Measurements from ENCODE around the gene C9orf72. TPM values are rescaled to one million over a fixed set of nuclear protein-coding genes. Genes with fewer than 3 reads are reported as not detected.
A peak's percentile ranks its signal among the peaks of the same experiment; 100 is the strongest.
"Not testable (repeated sequence)": the region's sequence is repeated elsewhere in the genome, so short reads cannot be mapped to it uniquely, and the experiment has no call there.

Gene C9orf72, protein sequence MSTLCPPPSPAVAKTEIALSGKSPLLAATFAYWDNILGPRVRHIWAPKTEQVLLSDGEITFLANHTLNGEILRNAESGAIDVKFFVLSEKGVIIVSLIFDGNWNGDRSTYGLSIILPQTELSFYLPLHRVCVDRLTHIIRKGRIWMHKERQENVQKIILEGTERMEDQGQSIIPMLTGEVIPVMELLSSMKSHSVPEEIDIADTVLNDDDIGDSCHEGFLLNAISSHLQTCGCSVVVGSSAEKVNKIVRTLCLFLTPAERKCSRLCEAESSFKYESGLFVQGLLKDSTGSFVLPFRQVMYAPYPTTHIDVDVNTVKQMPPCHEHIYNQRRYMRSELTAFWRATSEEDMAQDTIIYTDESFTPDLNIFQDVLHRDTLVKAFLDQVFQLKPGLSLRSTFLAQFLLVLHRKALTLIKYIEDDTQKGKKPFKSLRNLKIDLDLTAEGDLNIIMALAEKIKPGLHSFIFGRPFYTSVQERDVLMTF
- total RNA-seq: 10 to 100 TPM; 16.6 to 19.1 TPM
- long read RNA-seq, donor 1, partial matches to known transcripts: 1 of 4 reads
- long read RNA-seq, donor 1, other reads (novel, unspliced or antisense): 3 of 4 reads
- long read RNA-seq, donor 2, partial matches to known transcripts: 3 of 5 reads
- long read RNA-seq, donor 2, other reads (novel, unspliced or antisense): 2 of 5 reads

- intact Hi-C loops (cut with DNase I): no loop called here
- DNase-seq (ENCODE audit: low spot score): peak; percentile 95
Observed at GRCh38 chr9:27572918-27573633, at the start of gene C9orf72. C9orf72 (minus strand) TSS chr9:27573481; CDS start chr9:27567120, 6,361 bp downstream.

DNA sequence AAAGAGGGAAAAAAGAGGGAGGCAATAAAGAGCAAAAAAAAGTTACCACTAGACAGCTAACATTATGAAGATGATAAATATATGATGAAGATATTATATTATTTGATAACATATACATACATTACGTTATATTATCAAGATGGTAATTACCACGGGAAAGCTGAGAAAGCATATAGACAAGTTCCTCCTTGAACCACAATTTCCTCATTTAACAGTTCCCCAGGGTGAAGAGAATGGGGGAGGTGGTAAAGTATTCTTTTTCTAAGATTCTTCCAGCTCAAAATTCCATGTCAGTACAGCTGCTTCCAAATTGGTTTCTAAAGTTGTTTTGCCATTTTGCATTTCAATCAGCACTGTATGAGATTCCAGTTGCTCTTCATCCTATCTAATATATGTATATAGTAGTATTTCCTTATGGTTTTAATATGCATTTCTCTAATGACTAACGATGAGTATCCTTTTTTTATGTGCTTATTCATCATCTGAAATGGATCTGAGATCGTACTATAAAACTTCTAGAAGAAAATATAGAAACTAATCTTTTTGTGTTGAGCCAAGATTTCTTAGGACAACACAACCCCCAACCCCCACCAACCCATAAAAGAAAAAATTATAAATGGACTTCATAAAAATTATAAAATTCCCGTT is 49.5 kb upstream of the C9orf72 start:
- intact Hi-C loops (cut with DNase I): no loop called here
- no peak for DNase-seq (ENCODE audit: low spot score)

- intact Hi-C loops (cut with DNase I): loop anchor here in 1 of 2 donors (10.0 kb wide), 1 partner anchor 1125 kb away; no protein-coding TSS in a partner anchor
- DNase-seq (ENCODE audit: low spot score): no peak
Observed at GRCh38 chr9:27619743-27620142, 46.5 kb upstream of the C9orf72 start.

GRCh38 chr9:27618066-27618465 is 44.8 kb upstream of the C9orf72 start:
- intact Hi-C loops (cut with DNase I): loop anchor here in 1 of 2 donors (10.0 kb wide), 1 partner anchor 1127 kb away; no protein-coding TSS in a partner anchor
- DNase-seq (ENCODE audit: low spot score): no peak

DNA sequence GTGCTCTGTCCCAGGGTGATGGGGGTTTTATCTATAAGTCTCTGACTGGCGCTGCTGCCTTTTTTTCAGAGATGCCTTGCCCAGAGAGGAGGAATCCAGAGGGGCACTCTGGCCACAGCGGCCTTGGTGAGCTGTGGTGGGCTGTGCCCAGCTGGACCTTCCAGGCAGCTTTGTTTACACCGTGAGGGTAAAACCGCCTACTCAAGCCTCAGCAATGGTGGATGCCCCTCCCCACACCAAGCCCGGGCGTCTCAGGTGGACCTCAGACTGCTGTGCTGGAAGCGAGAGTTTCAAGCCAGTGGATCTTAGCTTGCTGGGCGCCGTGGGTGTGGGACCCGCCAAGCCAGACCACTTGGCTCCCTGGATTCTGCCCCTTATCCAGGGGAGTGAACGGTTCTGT is 41.3 kb upstream of the C9orf72 start:
- DNase-seq (ENCODE audit: low spot score): no peak
- intact Hi-C loops (cut with DNase I): loop anchor here in 1 of 2 donors (10.0 kb wide), 1 partner anchor 1130 kb away; no protein-coding TSS in a partner anchor

DNA sequence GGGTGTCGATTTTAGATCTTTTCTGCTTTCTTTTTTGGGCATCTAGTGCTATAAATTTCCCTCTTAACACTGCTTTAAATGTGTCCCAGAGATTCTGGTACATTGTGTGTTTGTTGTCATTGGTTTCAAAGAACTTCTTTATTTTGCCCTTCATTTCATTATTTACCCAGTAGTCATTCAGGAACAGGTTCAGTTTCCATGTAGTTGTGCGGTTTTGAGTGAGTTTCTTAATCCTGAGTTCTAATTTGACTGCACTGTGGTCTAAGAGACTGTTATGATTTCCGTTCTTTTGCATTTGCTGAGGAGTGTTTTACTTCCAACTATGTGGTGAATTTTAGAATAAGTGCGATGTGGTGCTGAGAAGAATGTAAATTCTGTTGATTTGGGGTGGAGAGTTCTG is 38.8 kb upstream of the C9orf72 start:
- intact Hi-C loops (cut with DNase I): loop anchor here in 1 of 2 donors (10.0 kb wide), 1 partner anchor 1133 kb away; no protein-coding TSS in a partner anchor
- not testable (repeated sequence) for DNase-seq (ENCODE audit: low spot score)

GRCh38 chr9:27610622-27611021 is 37.3 kb upstream of the C9orf72 start:
- DNase-seq (ENCODE audit: low spot score): no peak
- intact Hi-C loops (cut with DNase I): loop anchor here in 1 of 2 donors (10.0 kb wide), 1 partner anchor 1134 kb away; no protein-coding TSS in a partner anchor

DNA sequence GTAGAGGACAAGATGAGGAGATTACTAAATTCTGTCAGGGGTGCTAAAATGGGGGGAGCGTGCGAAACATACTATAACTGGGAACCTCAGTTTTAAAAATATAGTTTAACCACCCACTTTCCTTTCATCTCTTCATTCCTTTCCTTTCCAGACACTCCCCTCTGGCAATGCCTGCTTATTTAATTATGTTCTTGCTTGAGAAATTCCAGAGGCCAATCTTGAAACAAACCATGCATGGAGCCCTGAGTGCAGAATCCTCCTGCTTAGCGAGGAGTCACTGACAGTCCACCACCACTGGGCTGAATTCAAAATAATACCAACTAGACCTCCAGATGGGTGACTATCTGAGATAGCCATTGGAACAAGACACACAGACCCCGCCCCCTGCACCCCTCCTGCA is 29.7 kb upstream of the C9orf72 start:
- intact Hi-C loops (cut with DNase I): no loop called here
- no peak for DNase-seq (ENCODE audit: low spot score)

DNA sequence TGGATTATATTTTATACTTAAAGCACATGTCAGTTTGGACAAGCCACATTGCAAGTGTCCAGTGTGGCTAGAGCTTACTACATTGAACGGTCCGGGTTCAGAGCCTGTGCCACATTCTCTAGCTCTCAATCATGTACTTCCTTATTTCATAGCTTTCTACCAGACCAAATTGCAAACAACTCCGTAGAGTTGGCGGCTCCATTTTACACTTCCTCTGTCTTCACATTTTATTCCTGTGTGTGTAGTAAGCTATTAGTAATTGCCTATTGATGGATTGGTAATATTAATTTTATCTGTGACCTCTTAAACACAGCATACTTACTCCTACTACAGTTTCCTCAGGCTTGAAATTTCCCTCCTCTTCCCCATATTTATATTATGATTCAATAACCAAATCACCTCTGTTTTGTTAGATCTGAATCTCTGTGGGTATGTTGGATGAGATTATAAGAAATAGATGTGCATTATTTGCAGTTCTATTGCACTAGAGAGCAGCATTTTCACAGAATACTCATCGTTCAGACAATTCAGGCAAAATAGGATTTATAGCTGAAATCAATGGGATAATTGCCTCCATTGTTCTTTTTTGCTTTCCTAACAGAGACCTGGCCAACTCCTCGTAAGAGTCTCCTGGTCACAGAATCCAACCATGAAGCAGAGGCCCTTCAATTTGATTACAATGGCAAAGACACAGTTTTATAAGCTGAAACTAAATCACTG is 29.0 kb upstream of the C9orf72 start:
- intact Hi-C loops (cut with DNase I): no loop called here
- DNase-seq (ENCODE audit: low spot score): no peak

GRCh38 chr9:27601396-27601795 is 28.1 kb upstream of the C9orf72 start:
- intact Hi-C loops (cut with DNase I): no loop called here
- DNase-seq (ENCODE audit: low spot score): no peak

- intact Hi-C loops (cut with DNase I): no loop called here
- DNase-seq (ENCODE audit: low spot score): no peak
Observed at GRCh38 chr9:27600256-27600655, 27.0 kb upstream of the C9orf72 start.

GRCh38 chr9:27599870-27600238 is 26.6 kb upstream of the C9orf72 start:
- DNase-seq (ENCODE audit: low spot score): no peak
- intact Hi-C loops (cut with DNase I): no loop called here

- intact Hi-C loops (cut with DNase I): no loop called here
- DNase-seq (ENCODE audit: low spot score): no peak
Observed at GRCh38 chr9:27599102-27599869, 26.0 kb upstream of the C9orf72 start.

GRCh38 chr9:27595733-27596132 is 22.5 kb upstream of the C9orf72 start:
- no peak for DNase-seq (ENCODE audit: low spot score)
- intact Hi-C loops (cut with DNase I): no loop called here

DNA sequence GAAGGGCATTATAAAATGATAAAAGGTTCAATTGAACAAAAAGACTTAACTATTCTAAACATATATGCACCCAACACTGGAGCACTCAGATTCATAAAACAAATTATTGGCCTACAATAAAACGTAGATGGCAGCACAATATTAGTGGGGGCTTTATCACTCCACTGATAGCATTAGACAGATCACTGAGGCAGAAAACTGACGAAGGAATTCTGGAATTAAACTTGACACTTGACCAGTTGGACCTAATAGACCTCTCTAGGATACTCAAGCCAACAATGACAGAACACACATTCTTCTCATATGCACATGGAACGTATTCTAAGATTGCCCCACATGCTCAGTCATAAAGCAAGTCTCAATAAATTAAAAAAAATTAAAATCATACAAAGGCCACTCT is 18.4 kb upstream of the C9orf72 start:
- DNase-seq (ENCODE audit: low spot score): no peak
- intact Hi-C loops (cut with DNase I): loop anchor here in 1 of 2 donors (5.0 kb wide), 1 partner anchor 519 kb away; no protein-coding TSS in a partner anchor

DNA sequence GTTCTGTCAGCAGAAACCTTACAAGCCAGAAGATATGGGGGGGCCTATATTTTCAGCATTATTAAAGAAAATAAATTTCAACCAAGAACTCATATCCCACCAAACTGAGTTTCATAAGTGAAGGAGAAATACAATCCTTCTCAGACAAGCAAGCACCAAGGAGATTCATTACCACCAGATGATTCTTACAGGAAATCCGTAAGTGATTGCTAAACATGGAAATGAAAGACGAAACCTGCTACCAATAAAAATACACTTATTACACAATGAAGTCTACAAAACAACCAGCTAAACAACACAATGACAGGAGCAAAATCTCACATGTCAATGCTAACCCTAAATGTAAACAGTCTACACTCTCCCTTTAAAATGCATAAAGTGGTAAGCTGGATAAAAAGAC is 17.8 kb upstream of the C9orf72 start:
- no peak for DNase-seq (ENCODE audit: low spot score)
- intact Hi-C loops (cut with DNase I): loop anchor here in 1 of 2 donors (5.0 kb wide), 1 partner anchor 519 kb away; no protein-coding TSS in a partner anchor

- intact Hi-C loops (cut with DNase I): loop anchor here in 1 of 2 donors (5.0 kb wide), 1 partner anchor 518 kb away; no protein-coding TSS in a partner anchor
- no peak for DNase-seq (ENCODE audit: low spot score)
Observed at GRCh38 chr9:27590651-27591050, 17.4 kb upstream of the C9orf72 start.

- intact Hi-C loops (cut with DNase I): no loop called here
Observed at GRCh38 chr9:27589462-27589861, 16.2 kb upstream of the C9orf72 start.

More at GRCh38 chr9:27589462-27589861, 16.2 kb upstream of the C9orf72 start:
- DNase-seq (ENCODE audit: low spot score): no peak

Data from posterior vena cava (tissue), 2 donors.